Measurements from ENCODE around the gene ARHGEF17.

DNA sequence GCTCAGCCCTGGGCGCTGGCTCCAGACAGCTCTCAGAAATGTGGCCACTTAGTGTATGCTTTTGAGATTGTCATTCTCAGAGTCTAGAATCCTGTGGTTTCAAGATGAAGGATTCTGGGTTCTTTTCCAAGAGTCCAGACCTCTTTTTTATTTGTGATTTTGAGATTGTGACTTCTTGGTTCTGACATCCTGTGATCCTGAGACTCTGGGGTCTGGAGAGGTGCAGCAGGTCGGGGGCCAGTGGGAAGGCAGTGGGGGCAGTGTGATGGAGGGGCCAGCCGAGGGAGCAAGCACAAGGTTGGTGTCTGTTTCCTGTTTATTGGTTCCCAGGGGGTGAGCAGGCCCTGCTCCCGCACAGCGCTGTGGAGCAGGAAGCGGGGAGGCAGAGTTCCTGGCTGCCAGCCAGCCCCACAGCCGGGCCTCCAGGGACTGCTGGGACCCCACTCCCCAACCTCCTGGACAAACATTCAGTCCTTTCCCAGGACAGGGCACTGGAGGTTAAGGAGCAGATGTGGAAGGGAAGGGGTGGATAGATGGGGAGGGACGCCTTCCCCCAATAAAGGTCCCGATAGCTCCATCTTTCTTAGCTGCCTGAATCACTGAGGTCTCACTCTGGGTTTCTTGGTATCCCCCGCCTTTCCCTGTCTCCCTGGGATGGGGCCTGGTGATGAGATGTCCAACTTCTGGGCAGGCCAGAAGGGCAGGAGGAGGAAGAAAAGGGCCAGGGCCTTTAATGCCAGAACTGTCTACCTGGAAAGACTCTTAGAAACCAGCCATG is 13.7 kb downstream of the ARHGEF17 start:
- TF ChIP-seq, protein P1, sequence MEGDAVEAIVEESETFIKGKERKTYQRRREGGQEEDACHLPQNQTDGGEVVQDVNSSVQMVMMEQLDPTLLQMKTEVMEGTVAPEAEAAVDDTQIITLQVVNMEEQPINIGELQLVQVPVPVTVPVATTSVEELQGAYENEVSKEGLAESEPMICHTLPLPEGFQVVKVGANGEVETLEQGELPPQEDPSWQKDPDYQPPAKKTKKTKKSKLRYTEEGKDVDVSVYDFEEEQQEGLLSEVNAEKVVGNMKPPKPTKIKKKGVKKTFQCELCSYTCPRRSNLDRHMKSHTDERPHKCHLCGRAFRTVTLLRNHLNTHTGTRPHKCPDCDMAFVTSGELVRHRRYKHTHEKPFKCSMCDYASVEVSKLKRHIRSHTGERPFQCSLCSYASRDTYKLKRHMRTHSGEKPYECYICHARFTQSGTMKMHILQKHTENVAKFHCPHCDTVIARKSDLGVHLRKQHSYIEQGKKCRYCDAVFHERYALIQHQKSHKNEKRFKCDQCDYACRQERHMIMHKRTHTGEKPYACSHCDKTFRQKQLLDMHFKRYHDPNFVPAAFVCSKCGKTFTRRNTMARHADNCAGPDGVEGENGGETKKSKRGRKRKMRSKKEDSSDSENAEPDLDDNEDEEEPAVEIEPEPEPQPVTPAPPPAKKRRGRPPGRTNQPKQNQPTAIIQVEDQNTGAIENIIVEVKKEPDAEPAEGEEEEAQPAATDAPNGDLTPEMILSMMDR (conservative IDR thresholded peaks at IDR 0.05), result no peak
- no peak for TF ChIP-seq ZFX (IDR thresholded peaks at IDR 0.05)

All from C4-2B (cell line).